Tibial artery (tissue), 4 donors: ENCODE measurements around the gene RCOR1.

Experiments
- DNase-seq, 2 donors: peaks; one replicate each; pipeline ENCODE4 v3.0.0-alpha.2; 2019
- H3K27ac ChIP-seq, 2 donors: fragments of 200-600 bp; sonication (generic) in 1 of 2; 1 replicate in 1 of 2; 2 replicates in 1 of 2; pipeline ENCODE4 v1.5.1; 2018 to 2019; ENCODE audit warnings: mild to moderate bottlenecking in 1 of 2
- H3K27me3 ChIP-seq, 2 donors: fragments of 200-600 bp; sonication (generic) in 1 of 2; one replicate each; pipeline versions ENCODE4 v1.5.1 to v1.6.0; 2016 to 2019
- H3K36me3 ChIP-seq, 3 donors: fragments of 200-600 bp; sonication (generic) in 2 of 3; one replicate each; pipeline ENCODE4 v1.5.1; 2016 to 2019; ENCODE audit warnings: mild to moderate bottlenecking in 2 of 3
- H3K4me1 ChIP-seq, 4 donors: fragments of 200-600 bp; sonication (generic) in 2 of 4; 1 replicate in 3 of 4; 2 replicates in 1 of 4; pipeline ENCODE4 v1.5.1; 2016 to 2019
- H3K4me3 ChIP-seq, 2 donors: fragments of 200-600 bp; sonication (generic) in 1 of 2; 1 replicate in 1 of 2; 2 replicates in 1 of 2; pipeline ENCODE4 v1.5.1; 2018 to 2019; ENCODE audit warnings: mild to moderate bottlenecking in 2 of 2
- H3K9me3 ChIP-seq, 3 donors: fragments of 200-600 bp; sonication (generic) in 1 of 3; one replicate each; pipeline ENCODE4 v1.5.1; 2016 to 2019
- intact Hi-C: fragments of 100-400 bp; cut with DNase I; formaldehyde crosslinking; loops from one replicate; pipeline ENCODE4 v1.15.0; 2023; ENCODE audit warnings: low total_unique reads
- TF ChIP-seq, protein P1 (sequence below), 2 experiments: fragments of 200-600 bp in 1 of 2; fragments of 450-650 bp in 1 of 2; IDR thresholded peaks; one replicate each; pipeline ENCODE4 v1.5.1; 2017 to 2019; ENCODE audit warnings: antibody characterized with exemption in 2 of 2, mild to moderate bottlenecking in 1 of 2, moderate library complexity in 1 of 2

The RCOR1 gene

DNA sequence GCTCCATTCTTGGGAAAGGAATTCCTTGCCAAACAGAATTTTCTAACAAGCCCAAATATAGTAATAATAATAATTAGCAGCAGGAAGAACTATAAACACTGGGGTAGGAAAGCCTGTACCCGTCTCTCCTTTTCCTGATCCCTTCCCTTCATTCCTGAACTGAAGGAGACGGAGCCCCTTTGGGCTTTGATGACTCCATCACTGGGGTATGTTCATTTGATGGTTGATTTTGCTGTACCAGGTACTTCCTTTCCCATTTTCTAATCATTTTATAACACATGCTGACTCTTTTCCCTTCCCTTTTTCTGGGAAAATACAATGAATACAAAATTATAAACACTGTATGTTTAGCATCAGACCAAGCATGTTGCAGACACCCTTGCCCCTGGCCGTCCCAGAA lies 3.6 kb upstream of the RCOR1 start:
- Histone ChIP-seq H3K27ac (no peak overlapping the region), H3K27me3 (no peaks in the 10 kb centered on the region), H3K4me1 (peaks cover 0 to 21% (median 11%) of the 10 kb centered on the region in 4 donors), H3K4me3 (no peak overlapping the region), H3K36me3 (no peaks in the 10 kb centered on the region), H3K9me3 (no peaks in the 10 kb centered on the region)
- no peak for DNase-seq
- TF ChIP-seq, protein P1, sequence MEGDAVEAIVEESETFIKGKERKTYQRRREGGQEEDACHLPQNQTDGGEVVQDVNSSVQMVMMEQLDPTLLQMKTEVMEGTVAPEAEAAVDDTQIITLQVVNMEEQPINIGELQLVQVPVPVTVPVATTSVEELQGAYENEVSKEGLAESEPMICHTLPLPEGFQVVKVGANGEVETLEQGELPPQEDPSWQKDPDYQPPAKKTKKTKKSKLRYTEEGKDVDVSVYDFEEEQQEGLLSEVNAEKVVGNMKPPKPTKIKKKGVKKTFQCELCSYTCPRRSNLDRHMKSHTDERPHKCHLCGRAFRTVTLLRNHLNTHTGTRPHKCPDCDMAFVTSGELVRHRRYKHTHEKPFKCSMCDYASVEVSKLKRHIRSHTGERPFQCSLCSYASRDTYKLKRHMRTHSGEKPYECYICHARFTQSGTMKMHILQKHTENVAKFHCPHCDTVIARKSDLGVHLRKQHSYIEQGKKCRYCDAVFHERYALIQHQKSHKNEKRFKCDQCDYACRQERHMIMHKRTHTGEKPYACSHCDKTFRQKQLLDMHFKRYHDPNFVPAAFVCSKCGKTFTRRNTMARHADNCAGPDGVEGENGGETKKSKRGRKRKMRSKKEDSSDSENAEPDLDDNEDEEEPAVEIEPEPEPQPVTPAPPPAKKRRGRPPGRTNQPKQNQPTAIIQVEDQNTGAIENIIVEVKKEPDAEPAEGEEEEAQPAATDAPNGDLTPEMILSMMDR (IDR thresholded peaks at IDR 0.05): no peak
- intact Hi-C loops: no loop called here

DNA sequence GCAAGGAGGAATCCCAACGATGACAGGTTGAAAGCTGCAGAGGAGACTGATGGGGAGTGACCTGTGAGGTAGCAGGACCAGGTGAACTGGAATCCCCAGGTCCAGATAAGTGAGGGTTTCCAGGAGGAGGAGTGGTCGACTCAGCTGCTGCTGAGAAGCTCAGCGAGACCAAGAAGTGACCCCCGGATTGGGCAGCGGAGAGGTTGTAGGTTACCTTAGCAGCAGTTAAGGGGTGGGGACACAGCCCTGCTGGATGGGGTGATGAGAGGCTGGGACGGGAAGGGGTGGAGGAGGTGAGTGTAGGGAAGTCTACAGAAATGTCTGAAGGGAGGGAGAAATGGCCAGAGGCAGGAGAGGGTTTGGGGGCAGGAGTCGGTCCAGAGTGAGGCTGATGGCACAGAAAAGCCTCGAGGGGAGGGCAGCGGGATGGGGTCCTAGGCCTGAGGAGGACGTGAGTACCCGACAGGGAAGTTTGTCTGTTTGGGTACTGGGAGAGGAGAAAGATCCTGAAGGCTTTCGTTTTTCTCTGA lies 2.6 kb upstream of the RCOR1 start:
- H3K9me3 ChIP-seq: no peaks in the 10 kb centered on the region
- no peaks in the 10 kb centered on the region for H3K27me3 ChIP-seq
- no peaks in the 10 kb centered on the region for H3K36me3 ChIP-seq
- intact Hi-C loops: loop anchor here (5.0 to 10.0 kb wide), 2 partner anchors 68 to 745 kb away; partner anchors contain the start of gene EIF5
- no peak overlapping the region for H3K27ac ChIP-seq
- TF ChIP-seq, protein P1 (IDR thresholded peaks at IDR 0.05): no peak
- no peak for DNase-seq
- H3K4me3 ChIP-seq: no peak overlapping the region
- H3K4me1 ChIP-seq: peaks cover 0 to 30% (median 18%) of the 10 kb centered on the region in 4 donors

DNA sequence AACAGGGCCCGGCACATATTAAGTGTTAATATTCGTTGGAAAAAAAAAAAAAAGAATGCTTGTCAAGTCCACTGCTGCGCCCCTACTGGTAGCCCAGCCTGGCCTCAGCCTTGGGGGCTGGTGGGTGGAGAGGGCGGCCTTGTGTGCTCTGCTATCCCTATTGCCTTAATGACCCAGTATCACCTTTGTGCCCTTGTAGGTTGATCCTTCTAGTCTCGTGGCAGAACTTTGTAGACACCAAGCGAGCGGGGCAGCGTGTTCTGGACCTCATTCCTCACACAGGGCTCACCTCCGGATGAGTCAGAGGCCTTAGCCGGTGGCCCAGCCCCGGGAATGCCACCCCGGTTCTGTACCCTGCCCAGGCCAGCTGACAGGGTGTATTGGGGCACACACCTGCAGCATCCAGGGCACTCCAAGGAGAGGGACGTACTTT lies 1.8 kb upstream of the RCOR1 start:
- no peaks in the 10 kb centered on the region for H3K9me3 ChIP-seq
- peak overlapping the region in 1 of 2 donors; percentile 88 for H3K4me3 ChIP-seq
- H3K36me3 ChIP-seq: no peaks in the 10 kb centered on the region
- peaks cover 0 to 35% (median 21%) of the 10 kb centered on the region in 4 donors for H3K4me1 ChIP-seq
- TF ChIP-seq, protein P1 (IDR thresholded peaks at IDR 0.05): peak in 1 of 2 experiments; percentile 31
- peak overlapping the region; percentile 93 for H3K27ac ChIP-seq
- peak; percentile 51 to 70 for DNase-seq
- intact Hi-C loops: loop anchor here (5.0 to 10.0 kb wide), 2 partner anchors 68 to 744 kb away; partner anchors contain the start of gene EIF5
- H3K27me3 ChIP-seq: no peaks in the 10 kb centered on the region

DNA sequence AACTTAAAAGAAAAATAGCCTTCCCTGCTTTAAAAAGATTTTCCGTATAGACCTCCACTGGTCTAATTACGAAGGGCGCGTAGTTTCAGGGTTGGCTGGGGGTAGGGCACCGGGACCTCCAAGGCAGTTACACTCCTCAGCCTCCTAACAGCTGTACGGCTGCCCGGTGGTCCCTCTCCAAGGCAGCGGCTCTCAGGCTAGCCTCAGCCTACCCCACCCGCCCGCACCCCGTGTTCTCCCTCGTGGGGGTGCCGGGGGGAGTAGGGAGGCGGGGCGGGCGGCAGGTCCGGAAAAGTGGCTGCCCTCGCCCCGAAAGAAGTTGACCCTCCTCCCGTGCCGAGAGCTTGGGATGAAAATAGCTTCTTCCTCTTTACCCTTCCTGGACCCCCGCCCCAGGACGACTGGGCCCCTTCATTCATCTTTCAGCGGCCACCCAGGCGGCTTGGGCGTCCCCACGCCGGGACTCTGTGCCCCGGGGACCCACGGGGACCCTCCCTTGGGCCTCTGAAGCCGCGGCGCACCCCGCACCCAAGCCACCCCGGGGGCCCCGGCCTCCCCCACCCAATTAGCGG lies 991 bp upstream of the RCOR1 start:
- peak; percentile 42 to 72 for DNase-seq
- Histone ChIP-seq H3K4me3 (peak overlapping the region; percentile 83 to 88), H3K9me3 (no peaks in the 10 kb centered on the region), H3K4me1 (peaks cover 0 to 35% (median 21%) of the 10 kb centered on the region in 4 donors), H3K27me3 (no peaks in the 10 kb centered on the region), H3K27ac (peak overlapping the region; percentile 93), H3K36me3 (no peaks in the 10 kb centered on the region)
- TF ChIP-seq, protein P1 (IDR thresholded peaks at IDR 0.05): no peak
- intact Hi-C loops: loop anchor here (5.0 to 10.0 kb wide), 2 partner anchors 69 to 743 kb away; partner anchors contain the start of gene EIF5

DNA sequence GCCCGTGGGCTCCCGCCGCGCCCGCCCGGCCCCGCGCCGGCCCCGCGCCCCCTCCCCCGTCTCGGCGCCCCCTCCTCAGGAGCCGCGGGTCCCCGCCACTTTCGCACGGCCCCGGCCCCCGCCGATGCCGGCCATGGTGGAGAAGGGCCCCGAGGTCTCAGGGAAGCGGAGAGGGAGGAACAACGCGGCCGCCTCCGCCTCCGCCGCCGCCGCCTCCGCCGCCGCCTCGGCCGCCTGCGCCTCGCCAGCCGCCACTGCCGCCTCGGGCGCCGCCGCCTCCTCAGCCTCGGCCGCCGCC lies 263 bp downstream of the RCOR1 start:
- Histone ChIP-seq H3K36me3 (no peaks in the 10 kb centered on the region), H3K4me3 (peak overlapping the region; percentile 83 to 88), H3K9me3 (no peaks in the 10 kb centered on the region), H3K4me1 (peaks cover 0 to 35% (median 21%) of the 10 kb centered on the region in 4 donors), H3K27me3 (no peaks in the 10 kb centered on the region), H3K27ac (peak overlapping the region; percentile 93)
- intact Hi-C loops: loop anchor here (5.0 to 10.0 kb wide), 2 partner anchors 70 to 742 kb away; partner anchors contain the start of gene EIF5
- TF ChIP-seq, protein P1 (IDR thresholded peaks at IDR 0.05): no peak
- DNase-seq: no peak
